Esophagus muscularis mucosa (tissue), 3 donors: ENCODE data around the gene AP2A1.

Experiments used
- CTCF ChIP-seq, 3 experiments: fragments of 200-600 bp in 2 of 3; fragments of 450-650 bp in 1 of 3; sonication (generic) in 2 of 3; IDR thresholded peaks; one replicate each; pipeline ENCODE4 v1.5.1; 2017 to 2019; ENCODE audit warnings: antibody characterized with exemption in 3 of 3, mild to moderate bottlenecking in 2 of 3, moderate library complexity in 1 of 3
- POLR2AphosphoS5 ChIP-seq, 2 donors: sonication (generic); formaldehyde crosslinking; IDR thresholded peaks; one replicate each; pipeline ENCODE4 v1.6.1; 2017; ENCODE audit warnings: antibody characterized with exemption in 2 of 2

GRCh38 chr19:49840736-49841249, 74.0 kb downstream of the AP2A1 start:
- no peak for TF ChIP-seq CTCF (IDR thresholded peaks at IDR 0.05)
- TF ChIP-seq POLR2AphosphoS5 (IDR thresholded peaks at IDR 0.05): no peak
